ENCODE results near the gene TWIST1.

Gene TWIST1

GRCh38 chr7:19094138-19094537, 23.3 kb downstream of the TWIST1 start:
- no peak for DNase-seq

DNA sequence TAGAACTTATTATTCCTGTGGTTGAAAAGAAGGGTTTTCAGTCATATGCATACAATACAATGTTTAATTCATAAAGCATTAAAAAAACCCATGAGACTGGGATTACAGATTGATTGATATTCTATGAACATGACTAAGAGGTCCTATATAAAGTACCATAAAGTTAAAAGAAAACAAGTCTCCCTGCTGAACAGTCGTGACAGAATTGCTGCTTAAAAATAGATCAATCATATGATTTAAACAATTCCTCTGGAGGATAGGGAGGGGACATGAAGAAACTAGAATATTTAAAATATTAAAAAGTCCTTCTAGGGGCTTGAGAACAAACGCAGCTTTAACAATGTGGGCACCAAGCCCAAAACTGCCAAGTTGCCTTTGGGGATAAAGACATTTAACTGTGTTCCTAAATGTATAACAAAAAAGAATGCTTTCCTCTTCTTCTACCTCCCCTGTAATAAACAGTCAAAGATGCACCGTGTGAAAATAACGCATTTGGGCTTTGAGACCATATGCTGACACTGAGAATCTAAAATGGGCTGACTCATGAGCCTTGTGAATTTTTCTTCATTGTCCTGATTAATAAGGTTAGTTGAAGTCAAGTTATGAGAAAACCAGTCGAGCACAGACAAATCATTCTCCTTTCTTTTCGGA, 25.8 kb downstream of the TWIST1 start:
- DNase-seq: no peak

GRCh38 chr7:19090526-19090925, 26.9 kb downstream of the TWIST1 start:
- no peak for DNase-seq

DNA sequence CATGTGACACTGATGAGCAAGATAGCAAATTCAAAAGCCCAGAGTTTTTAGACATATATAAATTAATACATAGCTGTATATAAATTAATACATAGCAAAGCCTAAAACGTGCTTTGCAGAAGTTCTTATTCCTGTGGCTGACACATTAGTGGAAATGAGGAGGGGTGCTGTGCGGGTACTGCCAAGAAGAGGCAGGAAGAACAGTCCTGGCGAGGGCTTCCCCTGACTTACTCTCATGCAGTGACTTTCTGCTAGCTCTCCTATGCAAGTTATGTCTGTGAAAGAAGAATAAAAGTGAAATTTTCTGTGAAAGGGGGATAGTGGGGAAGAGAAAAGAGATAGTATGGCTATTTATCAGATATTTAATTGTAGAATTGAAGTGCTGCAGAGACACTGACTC, 27.6 kb downstream of the TWIST1 start:
- no peak for DNase-seq

DNA sequence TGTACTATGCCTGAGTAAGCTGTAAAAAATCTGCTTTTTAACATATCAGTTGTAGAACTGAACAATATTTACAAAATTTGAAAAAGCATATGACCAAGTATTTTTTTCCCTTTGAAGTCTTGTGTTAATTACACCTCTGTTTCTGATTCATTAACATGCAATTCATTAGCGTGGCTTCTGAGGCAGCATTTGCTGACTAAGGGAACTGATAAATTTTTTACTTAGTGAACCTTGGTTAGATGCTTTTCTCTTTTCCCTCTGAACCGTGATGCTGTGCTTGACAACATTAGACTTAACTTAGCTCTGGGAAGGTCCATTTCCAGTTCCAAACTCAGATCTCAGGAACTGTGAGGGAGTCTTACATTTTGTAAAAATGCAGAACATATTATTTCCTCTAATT, 28.1 kb downstream of the TWIST1 start:
- no peak for DNase-seq

DNA sequence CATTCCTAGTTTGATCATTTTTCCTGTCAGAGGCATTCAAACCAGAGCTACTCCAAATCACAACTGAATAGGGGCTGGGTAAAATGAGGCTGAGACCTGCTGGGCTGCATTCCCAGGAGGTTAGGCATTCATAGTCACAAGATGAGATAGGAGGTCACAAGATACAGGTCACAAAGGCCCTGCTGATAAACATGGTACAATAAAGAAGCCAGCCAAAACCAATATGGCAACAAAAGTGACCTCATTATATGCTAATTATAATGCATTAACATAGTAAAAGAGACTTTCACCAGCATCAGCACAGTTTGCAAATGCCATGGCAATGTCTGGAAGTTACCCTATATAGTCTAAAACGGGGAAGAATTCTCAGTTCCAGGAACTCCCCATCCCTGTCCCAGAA, 37.3 kb downstream of the TWIST1 start:
- no peak for DNase-seq

DNA sequence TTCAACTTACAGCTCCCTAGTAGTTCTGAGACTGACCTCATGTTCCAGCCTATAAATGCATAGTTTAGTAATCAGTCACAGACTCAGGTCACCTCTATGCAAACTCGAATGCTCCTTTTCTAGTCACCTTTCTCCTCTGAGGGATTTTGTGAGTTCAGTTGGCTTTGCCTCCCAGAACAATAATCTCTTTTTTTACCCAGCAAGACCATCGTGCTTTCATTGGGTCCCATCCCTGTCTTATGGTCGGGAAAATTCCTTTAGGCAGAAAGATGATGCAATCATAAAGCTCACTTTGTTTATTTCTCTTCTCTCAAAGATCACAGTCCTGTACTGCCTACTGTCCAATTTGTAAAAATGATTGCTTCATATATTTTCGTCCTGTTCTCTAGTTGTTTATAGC, 38.4 kb downstream of the TWIST1 start:
- no peak for DNase-seq

DNA sequence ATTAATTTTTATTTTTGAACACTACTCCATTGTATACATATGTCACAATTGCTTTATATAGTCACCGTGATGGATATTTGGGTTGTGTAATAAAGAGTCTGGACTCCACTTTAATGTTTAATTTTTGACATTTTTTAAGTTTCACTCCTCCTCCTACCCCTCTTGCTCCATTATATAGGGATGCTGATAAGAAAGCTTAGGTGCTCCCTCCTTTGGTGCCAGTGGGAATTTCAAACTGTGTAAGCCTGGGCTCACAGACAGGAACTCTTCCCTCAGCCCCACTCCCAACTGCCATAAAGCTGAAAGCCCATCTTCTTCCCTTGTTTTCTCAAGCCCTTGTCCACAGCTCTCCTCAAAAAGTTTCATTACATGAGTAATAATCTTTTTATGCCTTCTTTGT, 47.6 kb downstream of the TWIST1 start:
- no peak for DNase-seq

DNA sequence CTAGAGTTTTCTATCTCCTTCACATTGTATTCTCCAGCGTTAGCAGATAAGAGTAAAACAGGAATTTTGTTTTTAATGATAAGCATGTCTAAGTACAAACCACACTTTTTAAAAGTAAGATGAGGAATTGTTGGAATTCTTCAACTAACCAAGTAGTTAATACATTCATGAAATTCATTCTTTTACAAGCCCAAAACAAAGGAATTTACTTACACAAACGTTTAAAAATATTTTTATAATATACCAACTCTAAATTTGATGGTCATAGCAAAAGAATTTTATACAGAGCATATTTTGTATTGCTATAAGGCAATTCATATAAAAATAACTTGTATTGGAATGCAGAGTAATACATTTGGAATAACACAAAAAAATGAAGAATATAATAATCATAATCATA, 51.3 kb downstream of the TWIST1 start:
- no peak for DNase-seq
